HT1080 (cell line): Measurements from ENCODE around the gene ODAD4. TPM values are rescaled to one million over a fixed set of nuclear protein-coding genes. Genes with fewer than 3 reads are reported as not detected.
"Not testable (repeated sequence)": the region's sequence is repeated elsewhere in the genome, so short reads cannot be mapped to it uniquely, and the experiment has no call there.

Experiments used
- DNase-seq: peaks from one replicate; pipeline ENCODE4 v3.0.0-alpha.2; 2015; ENCODE audit warnings: low read depth
- total RNA-seq: library from RNA; depleted of rRNA; stranded (reverse); fragments of >200 nt; shearing (Covaris generic); gene quantifications from 2 replicates; pipeline ENCODE4 v1.2.3, GENCODE V29; 2014

Gene ODAD4
- total RNA-seq, 1 experiment from 2014 or later: 0.10 TPM

DNA sequence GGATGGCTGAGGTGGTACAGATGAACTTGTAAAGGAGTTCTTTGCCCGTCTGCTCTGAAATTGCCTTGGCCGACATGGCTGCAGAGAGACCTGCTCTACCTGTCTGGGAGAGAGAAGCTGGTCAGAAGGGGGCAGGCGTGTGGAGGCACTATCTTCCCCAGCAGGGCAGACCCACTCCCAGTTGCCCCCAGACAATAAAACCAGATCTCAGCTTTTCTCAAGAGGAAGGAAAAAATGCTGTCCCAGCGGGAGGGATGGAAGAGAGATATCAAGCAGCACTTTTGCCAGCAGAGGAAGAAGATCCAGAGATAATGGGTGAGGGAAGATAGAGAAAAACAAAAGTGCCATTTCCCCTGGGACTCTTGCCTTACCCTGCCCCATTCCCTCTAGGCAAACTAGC is 16.6 kb upstream of the ODAD4 start:
- DNase-seq: no peak

GRCh38 chr17:41914358-41914766 is 16.1 kb upstream of the ODAD4 start:
- DNase-seq: no peak

- no peak for DNase-seq
Measured at GRCh38 chr17:41915020-41915419, 15.4 kb upstream of the ODAD4 start.

GRCh38 chr17:41915566-41915965 is 14.9 kb upstream of the ODAD4 start:
- DNase-seq: no peak

DNA sequence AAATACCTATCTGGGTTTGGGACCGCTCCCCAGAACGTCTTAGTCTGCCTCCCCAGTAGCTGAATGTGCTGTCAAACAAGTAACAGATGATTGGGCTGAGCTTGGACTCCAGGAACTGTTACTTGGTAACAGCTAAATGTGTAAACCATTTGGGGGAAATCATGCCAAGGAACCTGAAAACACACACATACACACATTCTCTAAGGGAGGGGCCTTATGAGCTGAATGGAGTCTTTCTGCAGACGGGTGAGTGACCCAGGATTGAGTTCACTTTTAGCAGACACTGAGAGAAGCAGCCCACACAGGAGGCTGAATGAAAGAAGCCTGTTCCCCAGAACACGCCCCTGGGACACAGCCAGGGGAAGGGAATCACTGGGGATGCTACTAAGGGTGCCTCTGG is 13.2 kb upstream of the ODAD4 start:
- DNase-seq: peak; percentile 36

DNA sequence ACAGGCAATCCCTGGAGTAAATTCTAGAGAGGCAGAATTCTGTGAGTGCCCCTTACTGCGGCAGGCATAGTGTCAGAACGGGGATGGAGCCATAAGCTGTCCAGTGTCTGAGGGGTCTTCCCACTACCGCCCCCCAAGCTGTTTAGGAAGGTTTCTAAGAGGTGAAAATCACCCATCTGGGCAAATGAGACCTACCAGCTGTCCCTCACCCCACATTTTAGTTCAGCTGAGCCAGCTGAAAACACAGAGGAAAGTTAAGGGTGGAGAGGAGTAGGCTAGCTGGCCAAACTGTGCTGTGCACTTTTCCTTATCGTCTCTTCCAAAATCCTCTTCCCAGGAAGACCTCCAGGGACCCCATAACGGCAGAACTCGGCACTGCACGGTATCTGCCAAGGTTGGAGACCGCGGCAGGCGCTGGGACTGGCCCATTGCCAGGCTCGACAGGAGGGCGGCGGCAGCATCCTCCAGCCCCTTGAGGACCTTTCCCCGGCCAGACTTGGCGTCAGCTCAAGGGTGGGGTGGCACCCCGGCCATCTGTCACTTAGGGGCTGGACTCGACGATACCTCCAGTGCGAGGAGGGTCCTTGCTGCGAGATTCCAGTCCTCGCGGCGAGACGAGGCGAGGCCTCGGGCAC is 12.6 kb upstream of the ODAD4 start:
- DNase-seq: peak; percentile 32

DNA sequence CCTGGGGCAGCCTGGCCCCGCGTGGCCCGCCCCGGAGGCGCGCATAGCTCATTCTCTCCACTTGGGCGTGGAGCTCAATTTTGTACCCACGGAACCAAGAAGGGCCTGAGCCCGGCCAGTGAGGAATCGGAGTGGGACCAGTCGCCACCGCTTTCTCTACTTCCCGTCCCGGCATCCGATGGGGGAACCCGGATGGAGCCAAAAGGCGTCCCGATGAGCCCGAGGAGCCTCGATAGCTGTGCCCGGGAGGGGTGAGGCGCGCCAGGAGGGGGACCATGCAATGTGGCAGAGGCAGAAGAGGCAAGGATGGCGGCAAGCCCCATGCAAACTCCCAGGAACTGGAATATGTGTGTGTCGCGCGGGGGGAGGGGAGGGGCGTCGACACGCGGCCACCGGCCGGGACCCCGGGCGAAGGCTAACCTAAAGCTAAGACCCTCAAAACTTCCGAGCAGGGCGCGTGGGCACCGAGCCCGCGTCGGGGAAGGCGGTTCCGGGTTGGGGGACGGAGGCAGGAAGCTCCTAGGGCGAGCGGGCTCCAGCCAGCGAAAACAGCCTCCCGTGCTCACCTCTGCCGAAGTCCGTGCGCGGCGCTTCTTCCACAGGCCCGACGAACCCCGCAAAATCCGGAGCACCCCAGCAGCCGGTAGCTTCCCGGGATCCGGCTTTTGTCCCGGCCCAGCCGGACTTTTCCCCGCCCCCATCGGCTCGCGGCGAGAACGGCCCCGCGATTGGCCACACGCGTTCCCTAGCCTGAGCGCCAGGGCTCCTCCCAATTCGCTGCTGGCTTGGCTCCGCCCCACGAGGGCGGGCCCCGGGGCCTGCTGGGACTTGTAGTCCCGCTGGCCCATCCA is 11.9 kb upstream of the ODAD4 start, which contains the start of gene ACLY:
ACLY (minus strand) TSS at position 638 of the 851 bp plus-strand sequence. CDS start 5,078 bp downstream, outside the sequence.
- DNase-seq: peak; percentile 97

DNA sequence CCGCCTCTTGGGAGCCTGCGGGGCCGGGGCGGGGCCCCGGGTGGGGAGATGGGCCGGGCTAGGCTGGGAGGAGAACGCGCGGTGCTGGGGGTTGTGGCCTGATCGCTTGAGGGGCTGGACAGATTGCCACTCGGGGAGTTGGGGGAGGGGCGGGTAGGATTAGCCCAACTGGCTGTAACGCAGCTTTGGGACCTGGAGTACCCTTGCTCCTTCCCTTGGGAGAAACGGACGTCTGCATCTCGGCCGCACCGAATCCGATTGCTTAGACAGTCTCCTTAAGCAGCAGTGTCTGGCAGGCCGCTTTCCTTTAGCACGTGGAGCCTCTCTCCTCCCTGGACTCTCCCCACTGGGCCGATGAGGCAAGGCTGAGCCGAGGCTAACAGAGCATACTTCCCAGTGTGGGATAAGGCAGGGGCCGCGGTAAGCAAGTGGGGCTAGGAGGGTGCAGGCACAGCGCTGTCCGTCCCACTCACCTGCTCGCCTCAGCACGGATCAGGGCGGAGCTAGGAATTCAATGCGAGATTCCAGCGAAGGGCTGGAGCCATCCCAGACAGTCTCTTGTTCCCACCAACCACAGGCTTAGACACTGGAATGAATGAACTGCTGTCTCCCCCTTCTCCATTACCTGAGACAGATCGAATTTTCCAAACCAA is 11.1 kb upstream of the ODAD4 start:
- no peak for DNase-seq

- DNase-seq: no peak
Measured at GRCh38 chr17:41919840-41920579, 10.4 kb upstream of the ODAD4 start.

- no peak for DNase-seq
Measured at GRCh38 chr17:41920580-41920955, 9.8 kb upstream of the ODAD4 start.

DNA sequence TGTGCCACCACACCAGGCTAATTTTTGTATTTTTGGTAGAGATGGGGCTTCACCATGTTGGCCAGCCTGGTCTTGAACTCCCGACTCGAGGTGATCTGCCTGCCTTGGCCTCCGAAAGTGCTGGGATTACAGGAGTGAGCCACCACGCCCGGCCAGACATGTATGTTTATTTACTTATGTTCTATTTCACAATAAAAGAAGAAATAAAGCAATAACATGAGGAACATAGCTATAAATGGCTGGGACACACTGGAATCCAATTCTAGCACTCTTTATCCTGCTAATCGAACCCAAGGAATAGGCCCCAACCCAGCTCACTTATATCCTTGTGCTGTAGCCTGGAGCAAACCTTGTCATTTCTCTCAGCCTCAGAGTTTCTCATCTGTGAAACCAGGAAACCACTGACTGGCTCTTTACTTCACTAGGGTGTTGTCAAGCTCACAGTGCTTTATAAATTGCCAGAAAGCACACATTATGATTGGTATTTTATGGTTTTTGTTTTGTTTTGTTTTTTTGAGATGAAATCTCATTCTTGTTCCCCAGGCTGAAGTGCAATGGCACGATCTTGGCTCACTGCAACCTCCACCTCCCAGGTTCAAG is 4.3 kb upstream of the ODAD4 start:
- no peak for DNase-seq

DNA sequence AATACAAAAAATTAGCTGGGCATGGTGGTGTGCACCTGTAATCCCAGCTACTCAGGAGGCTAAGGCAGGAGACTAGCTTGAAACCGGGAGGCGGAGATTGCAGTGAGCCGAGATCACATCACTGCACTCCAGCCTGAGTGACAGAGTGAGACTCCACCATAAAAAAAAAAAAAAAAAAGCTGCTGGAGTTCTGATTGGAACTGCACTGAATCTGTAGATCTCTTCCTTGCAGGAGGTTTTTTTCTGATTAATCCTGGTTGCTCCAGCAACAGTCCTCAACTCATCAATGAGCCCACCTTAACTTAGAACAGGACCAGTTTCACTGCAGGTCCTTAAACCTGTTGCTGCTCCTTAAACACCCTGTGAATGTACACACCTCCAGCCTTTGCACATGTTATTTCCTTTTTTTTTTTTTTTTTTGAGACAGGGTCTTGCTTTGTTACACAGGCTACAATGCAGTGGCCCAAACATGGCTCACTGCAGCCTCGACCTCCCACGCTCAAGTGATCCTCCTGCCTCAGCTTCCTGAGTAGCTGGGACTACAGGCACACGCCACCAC is 1.6 kb upstream of the ODAD4 start:
- no peak for DNase-seq

DNA sequence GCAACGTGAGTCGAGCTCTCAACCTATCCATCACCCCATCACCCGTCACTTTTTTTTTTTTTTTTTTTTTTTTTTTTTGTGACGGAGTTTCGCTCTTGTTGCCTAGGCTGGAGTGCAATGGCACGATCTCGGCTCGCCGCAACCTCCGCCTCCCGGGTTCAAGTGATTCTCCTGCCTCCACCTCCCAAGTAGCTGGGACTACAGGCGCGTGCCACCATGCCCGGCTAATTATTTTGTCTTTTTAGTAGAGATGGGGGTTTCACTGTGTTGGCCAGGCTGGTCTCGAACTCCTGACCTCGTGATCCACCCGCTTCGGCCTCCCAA is 378 bp downstream of the ODAD4 start:
- not testable (repeated sequence) for DNase-seq

DNA sequence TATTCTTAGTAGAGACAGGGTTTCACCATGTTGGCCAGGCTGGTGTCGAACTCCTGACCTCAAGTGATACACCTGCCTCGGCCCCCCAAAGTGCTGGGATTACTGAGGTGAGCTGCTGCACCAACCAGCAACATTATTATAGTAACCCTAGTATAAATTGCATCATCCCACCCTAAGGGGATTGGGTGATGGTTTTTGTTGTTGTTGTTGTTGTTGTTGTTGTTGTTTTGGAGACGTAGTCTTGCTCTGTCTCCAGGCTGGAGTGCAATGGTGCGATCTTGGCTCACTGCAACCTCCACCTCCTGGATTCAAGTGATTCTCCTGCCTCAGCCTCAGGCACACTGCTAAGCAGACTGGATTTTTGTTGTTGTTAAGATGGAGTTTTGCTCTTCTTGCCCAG is 1.3 kb downstream of the ODAD4 start:
- not testable (repeated sequence) for DNase-seq

GRCh38 chr17:41932816-41933389 is 2.5 kb downstream of the ODAD4 start:
- no peak for DNase-seq

DNA sequence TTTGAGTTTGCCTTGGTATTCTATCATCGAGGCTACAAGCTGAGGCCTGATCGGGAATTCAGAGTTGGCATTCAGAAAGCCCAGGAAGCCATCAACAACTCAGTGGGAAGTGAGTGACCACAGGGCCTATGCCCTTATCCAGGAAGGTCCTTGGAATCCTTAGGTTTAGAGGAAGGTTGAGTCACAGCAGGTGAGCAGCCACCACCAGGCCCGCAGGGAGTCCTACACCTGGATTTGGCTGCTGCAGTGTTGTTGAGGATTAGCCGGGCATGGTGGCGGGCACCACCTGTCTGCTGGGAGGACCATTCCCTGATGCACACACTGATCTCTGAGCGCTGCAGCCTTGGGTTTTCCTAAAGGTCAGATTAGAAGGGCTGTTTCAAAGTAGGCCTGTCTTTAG is 5.2 kb downstream of the ODAD4 start:
- no peak for DNase-seq

- no peak for DNase-seq
Measured at GRCh38 chr17:41937970-41938954, 7.8 kb downstream of the ODAD4 start.

GRCh38 chr17:41939044-41939692 is 8.8 kb downstream of the ODAD4 start:
- DNase-seq: no peak

DNA sequence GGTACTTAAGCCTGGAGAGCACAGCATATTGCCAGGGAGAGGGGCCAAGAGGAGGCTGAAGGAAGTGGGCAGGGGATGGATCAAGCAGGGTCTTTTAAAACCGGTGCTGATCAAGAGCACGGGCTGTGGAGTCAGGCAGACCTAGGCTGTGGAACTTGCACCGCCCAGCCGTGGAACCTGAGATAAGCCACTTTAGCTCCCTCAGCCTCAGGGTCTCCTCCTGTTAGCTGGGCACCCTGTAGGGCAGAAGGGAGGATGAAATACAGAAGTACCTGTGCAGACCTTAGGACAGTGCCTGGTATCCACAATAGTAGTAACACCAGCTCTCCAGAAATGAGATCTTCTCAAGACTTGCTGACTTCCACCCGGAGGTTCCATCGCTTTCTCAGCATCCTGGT is 9.3 kb downstream of the ODAD4 start:
- DNase-seq: no peak
